GF-D8 (cell line): Measurements from ENCODE around the gene CAPZA3.
"Not testable (repeated sequence)": the region's sequence is repeated elsewhere in the genome, so short reads cannot be mapped to it uniquely, and the experiment has no call there.

Experiments
- DNase-seq: peaks from one replicate; lab custom pipeline; 2025; lab: John Stamatoyannopoulos, UW

The CAPZA3 gene

DNA sequence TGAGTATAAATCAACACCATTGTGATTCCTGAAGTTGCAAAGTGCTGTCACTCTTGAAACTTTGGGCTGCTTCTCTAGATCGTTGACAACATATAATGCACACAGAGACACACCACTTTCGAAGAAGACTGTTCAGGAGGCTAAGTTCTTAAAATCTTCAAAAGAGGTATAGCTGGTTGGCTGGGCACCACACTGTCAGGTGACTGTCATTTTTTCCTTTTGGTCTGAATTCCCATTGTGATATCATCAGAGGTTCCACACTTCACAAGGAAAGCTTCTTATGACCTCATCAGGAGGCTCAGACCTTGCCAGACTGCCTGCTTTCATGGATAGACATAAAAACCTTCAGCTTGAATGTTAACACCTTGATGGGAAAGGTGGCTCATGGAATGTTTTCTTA, at the start of gene CAPZA3, which contains the start of gene PLCZ1:
TSS of gene CAPZA3 (plus strand) at position 301 of the 400 bp plus-strand sequence. CDS start 150 bp downstream, outside the sequence.
TSS of gene PLCZ1 (minus strand) at position 194 of the 400 bp plus-strand sequence. CDS start 641 bp downstream, outside the sequence.
- DNase-seq = no peak

- DNase-seq = no peak
These were observed 48.1 kb upstream of the CAPZA3 start for GRCh38 chr12:18689771-18690170.

DNA sequence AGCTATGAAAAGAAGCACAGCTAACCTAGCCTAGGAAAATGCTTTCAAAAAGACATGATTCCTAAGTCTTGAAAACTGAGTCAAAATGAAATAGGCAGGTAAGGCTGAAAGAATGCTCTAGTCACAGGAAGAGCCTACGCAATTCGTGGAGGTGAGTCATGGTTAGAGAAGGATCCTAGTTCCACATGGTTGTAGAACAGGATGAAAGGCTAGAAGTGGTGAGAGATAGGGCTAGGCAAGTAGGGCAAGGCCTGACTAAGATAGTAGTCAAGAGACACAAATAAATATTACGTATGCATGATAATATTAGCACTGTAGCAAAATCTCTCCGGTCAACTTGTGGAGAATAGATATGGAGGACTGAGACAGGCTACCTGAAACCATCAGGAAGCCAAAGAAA, 47.3 kb upstream of the CAPZA3 start:
- DNase-seq = no peak

- DNase-seq = not testable (repeated sequence)
These were observed 43.9 kb upstream of the CAPZA3 start for GRCh38 chr12:18693986-18694385.

DNA sequence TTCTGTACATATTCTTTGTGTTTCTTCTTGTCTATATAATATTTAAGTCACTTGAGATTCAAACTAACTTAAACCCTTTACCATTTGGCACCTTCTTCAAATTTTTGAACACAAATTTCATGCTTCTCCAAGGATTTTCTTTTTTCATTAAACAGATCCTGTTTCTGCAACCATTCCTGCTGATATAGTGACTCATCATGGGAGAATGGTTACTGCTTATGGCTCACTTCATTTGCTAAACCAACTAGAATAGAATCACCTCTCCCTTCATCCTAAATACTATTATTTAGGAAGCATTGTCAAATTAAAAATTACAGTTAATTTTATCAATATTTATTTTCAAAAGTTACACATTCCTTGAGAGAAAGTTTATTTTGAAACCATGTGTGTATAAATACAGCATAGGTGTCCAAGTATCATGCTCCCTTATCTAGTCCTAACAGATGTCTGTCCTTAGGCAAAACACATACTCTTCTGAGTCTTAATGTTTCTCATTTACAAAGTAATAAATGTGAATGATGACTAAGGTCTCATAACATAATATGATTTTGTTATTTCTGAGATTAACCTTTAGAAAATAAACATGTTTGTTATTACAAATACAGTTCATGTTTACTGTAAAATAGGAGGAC, 40.8 kb upstream of the CAPZA3 start:
- no peak for DNase-seq

DNA sequence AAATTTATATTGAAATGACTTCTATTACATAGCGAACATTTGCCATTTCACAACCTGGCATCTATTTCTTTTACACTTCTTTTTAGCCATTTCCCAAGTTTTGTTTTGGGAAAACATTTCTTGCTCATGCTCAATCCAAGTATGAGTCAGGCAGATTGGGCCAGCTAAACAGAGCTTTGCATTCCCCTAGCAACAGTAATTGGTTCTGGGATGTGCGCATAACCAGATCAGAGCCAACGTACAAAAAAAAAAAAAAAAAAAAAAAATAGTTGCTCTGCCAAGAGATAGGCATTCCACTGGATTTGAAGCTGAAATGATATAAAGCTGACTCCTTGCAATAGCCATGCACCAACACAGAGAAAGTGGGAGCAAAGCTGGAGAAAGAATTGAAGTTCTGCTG, 37.6 kb upstream of the CAPZA3 start:
- DNase-seq = no peak

DNA sequence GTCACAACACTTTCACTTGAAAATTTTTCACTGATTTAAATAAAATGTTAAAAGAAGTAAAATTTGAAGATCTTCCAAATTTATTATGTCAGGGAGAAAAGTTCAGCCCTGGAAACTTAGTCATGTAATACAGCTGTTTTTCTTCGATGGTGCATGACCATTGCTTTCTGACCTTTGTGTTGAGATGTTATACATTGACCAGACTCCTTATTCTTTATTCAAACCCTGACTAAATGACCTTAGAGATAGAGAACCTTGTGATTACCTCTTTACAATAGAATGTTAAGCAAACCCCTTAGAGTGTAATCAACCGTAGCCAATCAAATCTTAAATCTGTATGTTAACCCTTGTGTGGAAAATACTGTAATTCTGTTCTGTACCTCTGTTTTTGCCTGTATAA, 34.6 kb upstream of the CAPZA3 start:
- no peak for DNase-seq

- DNase-seq = no peak
These were observed 34.0 kb upstream of the CAPZA3 start for GRCh38 chr12:18703911-18704310.

- DNase-seq = no peak
These were observed 31.1 kb upstream of the CAPZA3 start for GRCh38 chr12:18706798-18707197.

GRCh38 chr12:18716236-18716635, 21.7 kb upstream of the CAPZA3 start:
- no peak for DNase-seq

DNA sequence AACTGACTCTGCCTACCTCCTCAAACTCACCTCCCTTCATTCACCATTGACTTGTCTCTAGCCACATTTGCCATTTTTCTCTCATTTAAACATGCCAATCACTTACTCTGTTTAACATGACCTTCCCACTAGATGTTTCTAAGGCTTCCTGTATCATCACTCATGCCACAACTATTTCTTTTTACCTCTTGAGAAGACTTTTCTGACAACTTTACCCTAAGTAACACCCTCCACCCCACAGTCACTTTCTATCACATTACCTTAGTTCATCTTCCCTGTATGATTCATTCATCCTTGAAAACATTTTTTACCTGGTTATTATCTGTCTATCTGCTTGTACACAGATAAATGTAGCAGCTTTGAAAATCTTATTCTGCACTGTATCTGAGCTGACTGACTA, 19.5 kb upstream of the CAPZA3 start:
- DNase-seq = no peak

GRCh38 chr12:18719922-18720510, 17.9 kb upstream of the CAPZA3 start:
- no peak for DNase-seq

DNA sequence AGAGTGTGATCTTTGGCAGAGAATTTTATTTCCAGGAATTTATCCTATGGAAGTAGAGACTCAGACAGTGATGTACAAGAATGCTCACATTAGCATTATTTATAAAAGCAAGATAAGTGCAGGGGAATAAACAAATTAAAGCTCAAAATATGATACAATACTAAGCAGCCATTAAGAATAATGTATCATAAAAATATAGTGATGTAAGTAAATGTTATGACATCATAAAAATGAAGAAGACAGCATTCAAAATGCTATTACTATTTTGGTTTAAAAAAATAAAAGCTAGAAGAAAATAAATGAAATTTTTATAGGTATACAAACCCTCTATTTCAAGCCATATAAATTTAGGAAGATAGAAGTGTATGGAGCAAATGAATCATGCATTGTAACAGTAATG, 17.2 kb upstream of the CAPZA3 start:
- no peak for DNase-seq

DNA sequence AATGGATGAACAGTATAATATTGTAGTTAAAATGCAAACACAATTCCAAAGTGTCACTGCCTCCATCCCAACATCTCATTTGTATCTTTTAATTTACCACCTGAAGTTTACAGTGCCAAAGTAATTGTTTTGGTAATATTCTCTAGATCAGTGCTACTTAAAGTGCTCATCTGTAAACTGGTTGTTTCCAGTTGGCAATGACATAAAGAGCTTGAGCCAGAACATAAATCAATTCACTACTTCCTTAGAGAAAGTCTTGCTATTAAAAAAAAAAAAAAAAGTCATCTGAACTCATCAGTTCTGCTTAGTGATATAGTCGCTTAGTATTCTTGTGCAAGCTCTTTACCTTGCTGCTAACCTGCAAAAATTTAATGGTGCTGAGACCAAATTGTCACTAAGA, 16.5 kb upstream of the CAPZA3 start:
- DNase-seq = no peak

DNA sequence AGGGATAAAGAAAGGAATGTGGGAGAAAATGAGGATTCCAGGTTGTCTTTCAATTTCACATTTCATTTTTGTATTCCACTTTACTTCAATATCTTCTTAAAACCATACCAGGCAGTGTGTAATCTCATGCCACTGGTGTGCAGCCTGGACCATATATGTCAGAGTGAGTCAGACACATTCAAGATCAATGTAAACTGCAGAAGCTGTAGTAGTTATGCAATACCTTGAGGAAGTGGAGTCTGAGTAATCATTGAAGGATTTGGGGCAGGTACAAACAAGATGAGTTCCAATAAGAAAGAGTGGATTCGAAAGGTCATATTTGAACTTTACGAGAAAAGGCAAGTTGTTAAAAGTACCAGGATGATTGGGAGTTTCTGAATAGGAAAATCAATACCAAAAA, 14.2 kb upstream of the CAPZA3 start:
- DNase-seq = no peak

DNA sequence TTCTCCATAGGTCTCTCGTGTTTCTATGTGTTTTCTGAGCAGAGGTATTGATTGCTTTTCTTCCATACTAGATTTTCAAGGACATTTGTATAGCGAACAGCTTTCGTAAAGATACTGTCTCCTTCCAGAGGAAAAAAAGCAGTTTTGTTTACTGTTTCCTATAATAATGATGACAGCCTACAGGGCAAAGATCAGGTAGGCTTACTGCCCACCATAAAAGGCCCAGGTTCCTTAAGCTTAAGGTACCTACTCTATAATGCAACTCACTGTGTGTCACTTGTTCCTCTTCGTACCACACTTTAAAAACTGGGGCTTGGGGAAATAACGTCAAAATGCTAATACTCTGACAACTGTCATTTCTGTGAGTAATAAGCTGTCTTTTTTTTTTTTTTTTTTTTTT, 6.8 kb upstream of the CAPZA3 start:
- DNase-seq = no peak

- DNase-seq = no peak
These were observed 10.0 kb downstream of the CAPZA3 start for GRCh38 chr12:18747895-18748294.

- DNase-seq = no peak
These were observed 11.6 kb downstream of the CAPZA3 start for GRCh38 chr12:18749386-18749957.

- DNase-seq = no peak
These were observed 12.2 kb downstream of the CAPZA3 start for GRCh38 chr12:18750085-18750484.

GRCh38 chr12:18751866-18752265, 13.9 kb downstream of the CAPZA3 start:
- DNase-seq = no peak

- DNase-seq = no peak
These were observed 14.5 kb downstream of the CAPZA3 start for GRCh38 chr12:18752280-18752920.

- no peak for DNase-seq
These were observed 15.0 kb downstream of the CAPZA3 start for GRCh38 chr12:18752947-18753346.

GRCh38 chr12:18753481-18754123, 15.7 kb downstream of the CAPZA3 start:
- DNase-seq = no peak
